Medulla oblongata (tissue), 1 donor: Measurements from ENCODE around the gene DSCAM.

Experiments used
- DNase-seq: peaks from one replicate; pipeline ENCODE4 v3.0.0-alpha.2; 2015; ENCODE audit errors: extremely low spot score

Gene DSCAM

DNA sequence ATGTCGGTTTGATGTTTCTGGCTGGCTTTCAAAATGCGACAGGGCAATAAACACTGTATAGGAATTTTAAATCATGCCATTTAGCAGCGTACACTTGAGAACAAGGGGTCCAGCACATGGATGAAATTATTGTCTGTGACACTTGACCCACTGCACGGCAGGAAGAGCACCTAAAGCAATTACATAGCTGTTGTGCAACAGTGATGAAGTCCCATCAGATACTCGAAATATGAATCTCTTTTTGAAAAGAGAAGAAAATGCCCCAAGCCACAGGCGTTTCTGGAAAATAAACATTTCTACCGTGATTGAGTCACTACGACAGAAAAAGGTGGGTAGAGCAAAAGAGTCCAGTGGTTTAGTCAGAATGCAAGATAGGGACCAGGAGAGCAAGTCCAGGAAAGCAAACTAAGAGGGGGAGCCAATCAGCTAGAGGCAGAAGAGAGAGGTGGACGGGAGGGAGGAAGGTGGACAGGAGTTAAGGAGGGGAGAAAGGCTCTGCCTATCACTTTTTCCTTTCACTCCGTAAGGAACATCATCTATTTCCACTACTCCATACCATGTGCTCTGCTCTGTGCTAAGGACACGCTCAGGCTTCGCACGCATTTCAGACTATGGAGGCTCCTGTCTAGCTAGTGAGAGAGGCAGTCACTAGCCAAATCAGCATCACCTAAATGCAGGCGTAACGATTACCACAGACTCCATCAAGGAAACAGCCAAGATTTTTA is 6.4 kb downstream of the DSCAM start:
- DNase-seq: no peak

DNA sequence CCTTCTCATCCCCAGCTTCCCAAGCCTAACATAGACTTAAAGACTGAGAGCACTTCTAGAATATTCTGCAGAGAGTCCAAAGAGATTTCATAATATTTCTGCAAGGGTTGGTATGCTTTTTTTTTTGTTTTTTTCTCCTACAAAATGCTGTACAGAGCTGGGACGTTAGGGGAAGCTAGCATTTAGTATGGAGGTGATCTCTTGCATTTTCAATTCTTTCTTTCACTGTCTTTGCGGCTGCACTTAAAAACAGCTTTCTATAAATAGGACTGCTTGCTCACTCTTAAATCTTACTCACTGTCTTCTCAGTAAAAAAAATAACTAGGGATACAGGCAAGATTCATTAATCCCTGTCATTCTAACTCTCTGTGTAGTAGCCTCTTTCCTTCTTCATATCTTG is 7.4 kb downstream of the DSCAM start:
- no peak for DNase-seq

DNA sequence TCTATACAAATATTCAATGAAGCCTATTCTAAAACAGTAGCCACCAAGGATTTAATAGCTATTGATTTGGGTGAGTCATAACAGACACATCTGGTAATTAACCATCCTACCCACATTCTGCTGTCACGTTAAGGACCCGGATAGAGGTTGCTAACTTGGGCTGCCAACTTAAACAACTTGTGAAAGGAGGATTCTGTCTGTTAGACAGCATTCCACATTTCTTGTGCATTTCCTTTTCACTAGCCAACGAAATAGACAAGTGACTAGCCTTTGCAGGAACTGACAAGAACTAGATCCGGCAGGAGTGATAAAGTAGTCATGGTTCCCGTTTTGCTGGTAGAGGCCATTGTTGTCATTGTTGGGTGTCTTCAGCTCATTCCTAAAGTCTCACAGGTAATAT is 9.5 kb downstream of the DSCAM start:
- no peak for DNase-seq

DNA sequence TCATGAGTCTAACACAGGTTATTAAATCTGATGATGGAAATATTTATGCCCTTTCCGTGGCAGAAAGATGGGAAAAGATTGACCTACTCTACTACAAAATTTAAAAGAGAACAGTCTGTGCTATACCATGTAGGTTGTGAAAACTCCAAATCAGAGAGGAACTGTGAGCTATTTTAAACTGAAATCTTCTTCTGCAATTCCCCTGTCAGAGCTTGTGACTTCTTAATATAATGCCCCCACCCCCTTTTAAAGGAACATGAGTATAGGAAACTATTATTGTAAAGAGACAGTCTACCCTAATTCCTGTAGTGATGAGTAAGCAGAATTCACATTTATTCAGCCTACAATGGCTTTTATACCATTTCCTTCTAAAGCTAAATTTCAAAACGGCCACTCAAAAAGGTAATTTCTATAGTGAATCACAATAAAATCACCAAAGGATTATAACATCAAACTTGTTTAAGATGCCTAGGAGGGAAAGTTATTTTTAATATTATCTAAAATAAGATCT is 11.7 kb downstream of the DSCAM start:
- peak; percentile 77 for DNase-seq

DNA sequence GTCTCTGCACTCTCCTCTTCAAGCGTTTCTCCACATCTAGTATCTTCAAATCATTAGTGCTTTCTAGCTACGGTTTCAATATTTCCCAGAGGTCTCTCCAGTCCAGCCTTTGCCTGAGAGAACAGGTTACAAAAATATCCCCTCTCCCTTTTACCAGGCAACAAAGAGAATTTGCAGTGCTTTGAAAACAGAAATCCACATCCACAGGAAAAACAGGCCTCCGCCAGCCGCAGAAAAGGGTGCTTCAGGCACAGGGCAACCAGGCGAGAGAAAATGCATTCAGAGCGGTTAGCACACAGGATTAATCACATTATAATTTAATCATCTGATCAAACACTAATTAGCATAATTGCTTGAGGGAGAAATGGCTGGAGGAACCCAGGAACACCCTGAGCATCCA is 13.8 kb downstream of the DSCAM start:
- no peak for DNase-seq

DNA sequence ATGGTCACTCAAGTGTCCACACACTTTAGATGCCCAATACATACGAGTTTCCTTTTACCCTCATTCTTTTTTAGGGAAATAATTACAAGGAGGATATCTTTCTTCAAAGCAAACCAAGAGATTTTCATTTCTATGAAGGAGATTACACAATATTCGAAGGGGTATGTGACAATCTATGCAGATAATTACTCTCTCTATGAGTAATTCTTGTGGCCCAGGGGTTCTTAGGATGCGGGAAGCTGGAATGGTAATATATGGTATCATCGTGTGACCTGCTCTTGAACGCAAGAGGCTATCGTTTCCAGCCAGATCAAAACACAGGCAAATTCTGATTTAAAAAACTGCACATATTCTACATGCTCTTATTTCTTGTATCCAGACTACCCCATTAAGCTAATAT is 14.6 kb downstream of the DSCAM start:
- no peak for DNase-seq

DNA sequence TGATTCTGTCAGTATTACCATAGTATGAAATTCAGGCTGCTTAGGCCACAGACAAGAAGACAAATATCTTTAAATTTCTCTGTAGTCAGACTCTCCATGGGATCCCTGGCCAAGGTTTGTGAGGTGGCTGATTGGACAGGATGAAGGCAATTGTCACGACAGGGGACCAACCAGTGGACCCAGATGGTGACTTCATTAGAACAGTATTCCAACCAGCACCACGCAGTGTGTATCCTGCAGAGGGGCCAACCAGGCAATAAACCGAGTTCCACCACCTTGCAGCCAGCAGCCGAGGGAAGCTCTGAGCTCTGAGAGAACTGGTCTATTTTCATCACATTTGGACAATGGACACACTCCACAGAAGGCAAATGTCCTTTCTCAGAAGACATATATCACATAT is 16.1 kb downstream of the DSCAM start:
- no peak for DNase-seq

DNA sequence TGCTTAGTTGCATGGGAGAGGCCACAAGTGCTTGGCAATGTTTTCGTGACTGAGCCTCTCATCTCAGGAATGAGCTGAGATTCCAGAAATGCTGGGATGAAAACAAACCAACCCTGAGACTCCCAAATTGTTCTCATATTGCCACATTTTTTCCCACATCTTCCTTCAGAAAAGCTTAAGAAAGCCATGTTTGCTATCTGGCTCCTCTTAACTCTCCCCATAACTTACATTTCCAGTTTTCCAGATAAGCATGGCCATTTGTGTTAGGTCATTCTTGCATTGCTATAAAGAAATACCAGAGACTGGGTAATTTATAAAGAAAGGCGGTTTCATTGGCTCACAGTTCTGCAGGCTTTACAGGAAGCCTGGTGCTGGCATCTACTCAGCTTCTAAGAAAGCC is 17.2 kb downstream of the DSCAM start:
- no peak for DNase-seq

DNA sequence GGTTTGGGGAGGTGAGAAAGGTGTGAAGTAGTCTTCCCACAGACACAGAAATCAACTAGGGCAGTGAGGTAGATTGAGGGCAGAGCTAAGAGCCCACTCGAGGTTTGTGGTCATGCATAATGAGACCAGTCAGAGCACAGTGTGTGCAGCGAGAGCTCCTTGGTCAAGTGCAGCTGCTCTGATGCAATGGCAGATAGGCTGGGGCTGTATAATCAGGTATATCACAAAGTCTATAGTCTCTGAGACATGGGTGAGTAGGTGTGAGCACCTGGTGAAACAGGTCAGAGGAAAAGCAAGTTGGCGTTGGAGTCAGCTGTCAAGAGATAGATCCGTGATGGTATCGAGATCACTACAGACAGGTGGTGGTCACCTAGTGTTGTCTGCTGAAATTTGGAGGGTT is 17.6 kb downstream of the DSCAM start:
- no peak for DNase-seq

DNA sequence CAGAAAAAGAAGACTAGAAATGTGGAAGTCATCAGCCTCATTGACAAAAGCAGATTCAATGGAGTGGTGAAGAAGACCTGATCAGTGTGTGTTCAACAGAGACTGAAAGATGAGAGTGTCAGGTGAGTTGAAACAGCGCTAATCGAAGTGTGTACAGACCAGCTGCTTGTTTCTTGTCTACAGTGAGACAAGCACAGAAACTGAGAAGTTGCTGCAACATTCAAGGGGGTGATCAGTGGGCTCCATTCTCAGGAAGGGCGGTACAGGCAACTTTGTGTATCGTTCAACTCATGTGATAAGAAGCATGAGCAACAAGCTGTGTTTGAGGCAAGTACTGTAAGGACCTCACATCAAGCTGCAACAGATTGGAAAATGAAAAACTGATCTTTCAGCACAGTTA is 19.4 kb downstream of the DSCAM start:
- no peak for DNase-seq

DNA sequence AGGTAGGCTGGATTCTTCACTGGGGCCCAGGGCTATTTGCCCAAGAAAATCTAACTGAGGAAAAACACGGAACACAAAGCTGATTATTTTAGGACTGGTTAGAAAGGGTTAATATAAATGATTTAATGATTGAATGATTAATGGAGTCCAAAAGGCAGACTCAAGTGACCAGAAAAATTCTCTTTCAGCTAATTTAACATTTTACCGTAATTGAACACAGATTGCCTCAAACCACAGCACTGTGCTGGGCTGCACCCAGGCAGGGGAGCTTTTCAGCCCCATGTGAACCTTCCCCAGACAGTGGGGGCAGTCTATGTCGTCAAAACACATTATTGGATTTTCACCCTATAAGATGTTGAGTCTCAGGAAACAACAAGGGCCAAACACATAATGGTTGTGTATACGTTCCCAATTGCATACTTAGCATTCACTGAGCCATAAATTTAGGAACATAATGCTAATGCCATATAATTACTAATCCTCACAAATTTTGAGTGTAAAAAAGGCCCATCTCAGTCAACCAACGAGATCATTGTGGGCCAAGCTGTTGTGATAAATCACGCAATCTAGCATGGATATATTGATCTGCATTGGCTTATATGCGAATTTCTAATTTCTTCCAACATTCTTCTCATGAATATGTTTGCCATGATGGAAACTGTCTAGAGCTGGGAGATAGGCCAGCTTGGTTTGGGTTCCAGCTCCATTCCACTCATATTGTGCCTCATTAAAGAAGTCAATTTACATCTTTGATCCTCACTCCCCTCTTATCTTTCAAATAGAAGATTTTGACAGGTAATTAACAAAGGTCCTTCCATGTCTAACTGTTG is 27.7 kb downstream of the DSCAM start:
- DNase-seq: no peak

DNA sequence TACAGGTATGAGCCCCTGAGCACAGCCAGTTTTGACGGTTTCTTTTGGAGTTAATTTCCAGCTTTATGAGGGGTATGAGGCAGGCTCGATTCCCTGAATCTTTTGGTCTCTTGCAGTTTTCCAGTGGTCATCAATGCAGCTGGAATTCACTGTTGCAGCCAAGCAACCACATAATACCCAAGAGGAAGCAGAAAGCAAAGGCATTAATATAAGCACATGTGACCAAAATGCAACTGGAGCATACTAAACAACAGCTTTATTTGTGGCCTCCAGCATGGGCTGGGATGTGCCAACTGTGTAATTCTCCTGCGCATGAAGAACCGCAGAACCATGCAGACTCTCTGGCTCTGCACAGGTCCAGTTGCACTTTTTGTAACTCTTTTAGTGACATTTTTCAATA is 33.0 kb downstream of the DSCAM start:
- no peak for DNase-seq

DNA sequence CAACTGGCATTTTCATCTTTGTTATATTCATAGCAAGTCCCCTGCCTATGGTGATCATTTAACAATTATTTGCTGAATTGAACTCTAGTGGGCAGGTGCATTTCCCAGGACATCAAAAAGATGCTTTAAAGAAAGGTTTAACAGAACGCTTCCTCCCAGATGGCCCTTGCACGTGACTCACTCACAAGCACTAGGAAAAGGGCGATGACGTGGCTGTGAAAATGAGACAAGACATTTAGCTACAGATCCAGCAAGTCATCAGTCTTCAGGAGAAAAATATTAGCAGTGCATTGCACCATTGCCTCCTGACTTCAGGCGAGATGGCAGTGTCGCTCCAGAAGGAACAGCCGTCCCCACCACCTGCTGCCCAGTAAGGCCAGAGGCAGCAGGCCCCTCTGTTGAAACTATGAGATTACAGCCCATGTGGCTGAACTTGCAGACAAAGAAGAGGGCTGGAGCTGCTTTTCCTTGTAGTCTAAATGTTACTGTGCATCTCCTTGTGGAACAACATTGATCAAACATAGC is 37.2 kb downstream of the DSCAM start:
- DNase-seq: no peak

DNA sequence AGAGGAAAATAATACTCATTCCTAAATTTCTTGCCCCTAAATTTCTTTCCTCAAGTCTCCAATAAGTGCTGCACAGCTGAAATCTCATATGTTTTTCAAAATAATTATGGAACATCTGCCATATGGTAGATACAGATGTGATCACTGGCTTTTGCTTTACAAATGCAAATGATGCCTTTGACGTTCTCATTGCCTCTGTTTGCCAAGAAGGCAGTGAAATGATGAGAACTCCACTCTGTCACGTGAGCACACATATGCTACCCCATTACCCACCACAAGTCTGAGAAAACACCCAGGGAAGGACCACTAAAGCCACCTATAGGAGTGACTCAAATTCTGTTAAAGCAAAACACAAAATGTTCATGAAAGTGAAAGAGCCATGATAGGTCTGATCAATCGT is 43.9 kb downstream of the DSCAM start:
- DNase-seq: no peak

DNA sequence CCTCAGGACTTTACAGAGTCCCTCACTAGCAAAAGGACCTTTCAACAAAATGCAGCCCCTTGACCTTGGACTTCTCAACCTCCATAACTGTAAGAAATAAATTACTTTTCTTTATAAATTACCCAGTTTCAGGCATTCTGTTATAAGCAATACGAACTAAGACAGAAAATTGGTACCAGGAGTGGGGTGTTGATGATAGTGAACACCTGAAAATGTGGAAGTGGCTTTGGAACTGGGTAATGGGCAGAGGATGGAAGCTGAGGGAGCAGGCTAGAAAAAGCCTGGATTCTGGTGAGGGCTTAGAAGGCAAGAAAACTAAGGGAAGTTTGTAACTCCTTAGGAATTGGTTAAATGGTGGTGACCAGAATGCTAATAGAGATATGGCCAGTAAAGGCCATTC is 46.8 kb downstream of the DSCAM start:
- DNase-seq: no peak

DNA sequence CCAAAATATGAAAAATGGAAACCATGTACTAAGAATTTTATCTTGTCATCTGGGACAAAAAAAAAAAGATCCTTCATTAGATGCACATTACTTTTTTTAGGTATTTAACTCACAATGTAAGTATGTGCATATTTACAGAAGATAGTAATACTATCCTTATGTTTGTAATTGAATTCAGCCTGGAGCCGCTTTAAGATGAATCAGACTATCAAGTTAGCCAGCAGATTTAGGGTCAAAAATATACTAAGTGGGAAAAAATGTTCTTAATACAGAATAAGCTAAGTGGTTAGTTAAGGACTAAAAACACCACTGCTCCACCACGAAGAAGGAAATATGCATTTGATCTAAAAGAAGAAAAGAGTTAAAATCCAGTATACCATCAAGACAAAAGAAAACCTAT is 49.1 kb downstream of the DSCAM start:
- DNase-seq: no peak

DNA sequence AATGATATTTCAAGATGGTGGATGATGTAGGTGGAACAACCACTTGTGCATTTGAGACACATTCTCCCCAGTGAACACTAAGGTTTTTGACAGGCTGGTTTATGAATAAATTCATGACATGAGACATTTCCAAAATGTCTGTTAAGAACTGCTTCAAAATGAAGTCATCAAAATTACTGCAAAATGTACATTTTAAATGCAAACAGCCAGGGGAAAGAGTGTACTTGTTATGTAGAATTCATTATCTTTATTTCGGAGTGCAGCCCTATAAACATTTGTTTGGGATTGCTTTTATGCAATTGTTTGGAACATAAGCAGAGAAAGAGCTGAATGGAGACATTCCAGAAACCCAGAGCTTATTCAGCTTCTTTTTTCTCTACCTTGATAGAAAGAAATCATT is 49.5 kb downstream of the DSCAM start:
- no peak for DNase-seq

DNA sequence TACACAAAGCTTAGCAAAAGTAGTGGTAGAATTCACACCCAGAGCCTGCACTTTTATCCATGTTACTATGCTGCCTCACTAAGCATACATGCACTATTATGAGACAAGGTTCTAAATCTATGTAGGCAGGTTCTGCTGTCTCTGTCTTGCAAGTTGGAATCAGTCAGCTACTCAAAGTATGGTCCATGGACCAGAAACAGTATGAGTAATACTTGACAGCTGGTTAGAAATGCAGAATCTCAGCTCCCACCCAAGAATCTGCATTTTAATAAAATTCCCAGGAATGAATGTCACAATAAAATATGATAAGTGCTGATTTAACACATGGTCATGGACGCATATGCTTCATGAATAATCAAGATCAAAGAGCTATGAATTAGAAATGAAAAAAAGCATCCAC is 50.5 kb downstream of the DSCAM start:
- DNase-seq: no peak

DNA sequence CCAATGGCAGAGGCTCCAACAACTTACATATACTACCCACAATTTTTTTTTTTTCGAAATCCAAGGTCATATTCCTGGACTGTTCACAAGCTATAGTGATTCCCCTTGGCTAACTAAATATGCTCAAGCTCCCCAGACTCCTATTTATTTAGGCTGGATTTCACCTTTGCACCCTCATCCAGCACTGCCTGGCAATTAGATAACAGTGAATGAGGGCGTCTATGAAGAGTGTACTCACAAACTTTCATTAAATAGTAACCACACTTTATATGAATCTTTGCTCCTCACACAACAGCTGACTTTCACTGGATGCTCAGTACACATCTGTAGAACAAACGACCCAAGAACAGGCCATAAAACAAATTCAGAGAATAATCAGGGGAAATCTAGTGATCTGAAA is 51.6 kb downstream of the DSCAM start:
- DNase-seq: no peak

DNA sequence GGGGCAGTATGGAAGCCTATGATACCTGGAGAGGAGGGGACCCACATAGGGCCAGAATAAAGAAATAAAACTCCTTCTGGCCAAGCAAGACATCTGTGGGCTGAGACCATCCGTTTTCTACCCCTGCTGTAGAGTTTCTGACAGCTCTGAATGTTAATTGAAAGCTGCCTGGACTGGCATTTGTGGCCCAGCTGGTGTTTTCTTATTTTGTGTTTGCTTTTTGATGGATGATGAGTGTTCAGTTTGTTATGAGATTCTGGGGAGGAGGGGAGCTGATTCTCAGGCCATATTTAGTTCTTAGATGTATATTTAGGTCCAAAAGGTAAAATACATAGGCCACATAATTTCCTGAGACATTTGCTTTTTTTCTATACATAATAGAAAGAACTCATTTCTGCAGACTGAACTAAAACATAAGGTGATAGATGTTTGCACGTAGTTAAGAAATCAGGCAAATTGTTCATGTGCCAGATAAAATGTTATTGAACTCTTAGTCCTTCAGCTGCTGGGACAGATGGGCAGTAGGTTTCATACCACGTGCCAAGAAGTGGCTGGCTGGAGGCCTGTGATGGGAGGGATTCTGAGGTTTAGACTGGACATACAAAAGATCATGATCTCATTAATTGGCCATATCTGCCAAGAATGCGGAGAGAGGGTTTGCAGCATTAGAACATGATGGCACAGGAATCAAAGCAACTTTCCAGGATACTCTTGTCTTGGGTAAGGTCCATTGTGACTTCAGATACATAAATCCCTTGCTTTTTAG is 54.1 kb downstream of the DSCAM start:
- DNase-seq: peak; percentile 36

DNA sequence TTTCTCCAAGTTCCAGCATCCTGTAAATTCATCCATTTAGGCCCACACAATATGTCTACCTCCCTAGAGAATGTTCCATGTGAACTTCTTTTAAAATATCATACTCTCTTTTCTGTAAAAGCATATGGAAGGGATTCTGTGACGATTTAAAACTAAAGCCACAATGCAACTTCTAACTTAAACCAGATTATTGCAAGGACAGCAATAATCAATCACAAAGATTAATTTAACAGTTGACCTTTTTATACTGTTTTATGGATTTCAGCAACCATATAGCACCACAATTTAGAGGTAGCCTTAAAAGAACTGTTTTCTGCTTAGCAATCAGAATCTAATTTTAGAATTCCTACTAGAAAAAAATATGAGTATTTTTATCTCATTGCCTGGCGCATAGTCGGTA is 58.3 kb downstream of the DSCAM start:
- DNase-seq: no peak

DNA sequence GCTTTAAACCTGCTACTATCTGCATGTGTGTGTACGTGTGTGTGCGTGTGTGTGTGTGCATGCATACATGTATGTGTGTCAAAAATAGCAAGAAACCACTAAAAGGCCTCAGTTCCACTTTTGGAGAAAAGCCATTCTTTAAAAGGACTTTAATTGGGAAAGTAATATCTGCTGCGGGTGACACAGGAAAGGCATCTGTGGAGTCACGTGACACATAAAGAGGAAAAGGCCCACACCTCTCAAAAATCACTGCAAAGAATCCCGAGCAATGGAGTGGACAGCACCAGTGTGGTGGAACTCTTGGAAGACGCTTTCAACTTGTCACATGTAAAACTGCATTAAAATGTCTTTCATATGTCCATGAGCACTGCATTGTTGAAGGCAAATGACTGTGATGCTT is 63.6 kb downstream of the DSCAM start:
- DNase-seq: no peak
